DOHH2 (cell line): ENCODE results near the gene CTRB1.

Experiments
- H3F3A ChIP-seq: fragments of 200-600 bp; sonication (generic), shearing (Covaris generic); 2 replicates; pipeline ENCODE4 v1.6.0; 2016; ENCODE audit warnings: antibody characterized with exemption, mild to moderate bottlenecking; ENCODE audit not compliant: control insufficient read depth, insufficient read depth
- H3K27ac ChIP-seq: fragments of 200-600 bp; sonication (generic); 2 replicates; pipeline ENCODE4 v1.5.1; 2014; ENCODE audit warnings: low read depth, mild to moderate bottlenecking, low read length, moderate library complexity
- H3K27me3 ChIP-seq: fragments of 200-600 bp; sonication (generic); 2 replicates; pipeline ENCODE4 v1.6.1; 2014; ENCODE audit warnings: mild to moderate bottlenecking, low read length, mixed read lengths; ENCODE audit not compliant: control insufficient read depth
- H3K36me3 ChIP-seq: fragments of 200-600 bp; sonication (generic); 2 replicates; pipeline ENCODE4 v1.6.1; 2014; ENCODE audit warnings: mild to moderate bottlenecking, low read length, moderate library complexity, mixed read lengths; ENCODE audit not compliant: control insufficient read depth
- H3K4me1 ChIP-seq: fragments of 200-600 bp; sonication (generic); 2 replicates; pipeline ENCODE4 v1.6.1; 2014; ENCODE audit warnings: mild to moderate bottlenecking, low read length, mixed read lengths; ENCODE audit not compliant: control insufficient read depth
- H3K4me2 ChIP-seq: fragments of 200-600 bp; sonication (generic); 2 replicates; pipeline ENCODE4 v1.6.0; 2014; ENCODE audit warnings: mild to moderate bottlenecking, low read length, moderate library complexity
- H3K4me3 ChIP-seq: fragments of 200-600 bp; sonication (generic); 2 replicates; pipeline ENCODE4 v1.5.1; 2014; ENCODE audit warnings: mild to moderate bottlenecking, low read length, mixed read lengths
- H3K79me2 ChIP-seq: fragments of 200-600 bp; sonication (generic); 2 replicates; pipeline ENCODE4 v1.6.1; 2014; ENCODE audit warnings: mild to moderate bottlenecking, low read length, mixed read lengths; ENCODE audit not compliant: control insufficient read depth
- H3K9me2 ChIP-seq: fragments of 200-600 bp; sonication (generic); replicated peaks from 2 replicates; pipeline ENCODE4 v1.6.1; 2014; ENCODE audit warnings: mild to moderate bottlenecking, low read length, mixed read lengths; ENCODE audit not compliant: control insufficient read depth
- H3K9me3 ChIP-seq: fragments of 200-600 bp; sonication (generic); 2 replicates; pipeline ENCODE4 v1.6.1; 2014; ENCODE audit warnings: antibody characterized with exemption, low read length, mixed read lengths; ENCODE audit not compliant: control insufficient read depth, insufficient read depth
- H4K20me1 ChIP-seq: fragments of 200-600 bp; sonication (generic); 2 replicates; pipeline ENCODE4 v1.6.0; 2014; ENCODE audit warnings: low read depth, mild to moderate bottlenecking, antibody characterized with exemption, low read length, moderate library complexity; ENCODE audit not compliant: control insufficient read depth, insufficient read depth
- EZH2phosphoT487 ChIP-seq: fragments of 200-600 bp; sonication (generic); IDR thresholded peaks from 2 replicates; pipeline ENCODE4 v1.6.1; 2017; ENCODE audit warnings: borderline replicate concordance, mild to moderate bottlenecking, antibody characterized with exemption, low read length, moderate library complexity, mixed read lengths
- TF ChIP-seq, protein P1 (sequence below): fragments of 200-600 bp; sonication (generic); IDR thresholded peaks from one replicate; pipeline ENCODE4 v1.5.1; 2014; ENCODE audit warnings: antibody characterized with exemption, mild to moderate bottlenecking, low read depth, low read length; ENCODE audit not compliant: poor library complexity, severe bottlenecking

CTRB1 gene

DNA sequence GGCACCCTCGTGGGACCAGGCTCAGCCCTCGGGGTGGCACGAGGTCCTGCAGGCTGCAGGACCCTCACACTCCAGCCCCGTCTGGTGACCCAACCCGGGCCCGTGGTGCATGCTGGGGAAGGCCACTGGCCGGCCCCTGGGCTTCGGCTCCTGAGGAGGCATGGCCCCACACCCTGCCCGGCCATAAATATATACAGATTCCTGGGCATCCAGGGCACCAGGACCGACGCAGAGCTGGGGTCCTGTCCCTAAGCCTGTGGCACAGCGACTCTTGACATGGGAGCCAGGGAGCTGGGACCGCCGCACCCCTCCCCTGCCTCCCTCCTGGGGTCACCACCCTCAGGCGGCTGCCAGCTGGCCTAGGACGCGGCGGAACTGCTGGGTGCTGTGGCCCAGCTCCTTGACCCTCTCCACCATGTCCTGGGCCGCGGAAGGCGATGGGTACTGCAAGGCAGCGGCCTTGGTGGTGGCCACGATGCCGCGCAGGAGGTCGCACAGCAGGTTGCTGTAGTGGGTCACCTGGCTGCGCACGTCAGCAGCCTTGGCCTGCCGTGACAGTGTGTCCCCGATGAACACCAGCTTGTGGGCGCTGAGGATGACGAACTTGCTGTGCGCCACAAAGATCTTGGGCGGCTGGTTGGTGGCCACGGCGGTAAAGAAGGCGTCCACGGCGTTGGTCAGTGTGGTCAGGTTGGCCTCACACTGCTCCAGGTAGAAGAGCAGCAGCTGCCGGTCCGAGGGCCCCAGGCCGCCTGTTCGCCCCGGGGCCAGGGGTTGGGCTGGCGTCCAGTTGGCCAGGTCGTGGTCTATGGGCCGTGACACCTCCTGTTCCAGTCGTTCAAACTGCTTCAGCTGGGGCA, 10.6 kb downstream of the CTRB1 start:
- Histone ChIP-seq H4K20me1 (no peaks in the 10 kb centered on the region), H3K4me2 (no peak overlapping the region), H3K27ac (no peak overlapping the region), H3K4me1 (peaks cover 4% of the 10 kb centered on the region; the same call in 1 of the 2 replicates), H3K27me3 (no peaks in the 10 kb centered on the region), H3K36me3 (no peaks in the 10 kb centered on the region), H3K4me3 (no peak overlapping the region), H3F3A (no peaks in the 10 kb centered on the region), H3K9me3 (no peaks in the 10 kb centered on the region), H3K9me2 (no peaks in the 10 kb centered on the region), H3K79me2 (no peaks in the 10 kb centered on the region)
- no peak for TF ChIP-seq EZH2phosphoT487
- TF ChIP-seq, protein P1, sequence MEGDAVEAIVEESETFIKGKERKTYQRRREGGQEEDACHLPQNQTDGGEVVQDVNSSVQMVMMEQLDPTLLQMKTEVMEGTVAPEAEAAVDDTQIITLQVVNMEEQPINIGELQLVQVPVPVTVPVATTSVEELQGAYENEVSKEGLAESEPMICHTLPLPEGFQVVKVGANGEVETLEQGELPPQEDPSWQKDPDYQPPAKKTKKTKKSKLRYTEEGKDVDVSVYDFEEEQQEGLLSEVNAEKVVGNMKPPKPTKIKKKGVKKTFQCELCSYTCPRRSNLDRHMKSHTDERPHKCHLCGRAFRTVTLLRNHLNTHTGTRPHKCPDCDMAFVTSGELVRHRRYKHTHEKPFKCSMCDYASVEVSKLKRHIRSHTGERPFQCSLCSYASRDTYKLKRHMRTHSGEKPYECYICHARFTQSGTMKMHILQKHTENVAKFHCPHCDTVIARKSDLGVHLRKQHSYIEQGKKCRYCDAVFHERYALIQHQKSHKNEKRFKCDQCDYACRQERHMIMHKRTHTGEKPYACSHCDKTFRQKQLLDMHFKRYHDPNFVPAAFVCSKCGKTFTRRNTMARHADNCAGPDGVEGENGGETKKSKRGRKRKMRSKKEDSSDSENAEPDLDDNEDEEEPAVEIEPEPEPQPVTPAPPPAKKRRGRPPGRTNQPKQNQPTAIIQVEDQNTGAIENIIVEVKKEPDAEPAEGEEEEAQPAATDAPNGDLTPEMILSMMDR, result no peak

- H3K27ac ChIP-seq, result no peak overlapping the region
- H4K20me1 ChIP-seq, result no peaks in the 10 kb centered on the region
- no peaks in the 10 kb centered on the region for H3K79me2 ChIP-seq
- H3K36me3 ChIP-seq, result no peaks in the 10 kb centered on the region
- no peaks in the 10 kb centered on the region for H3K9me3 ChIP-seq
- no peaks in the 10 kb centered on the region for H3F3A ChIP-seq
- H3K4me3 ChIP-seq, result no peak overlapping the region
- H3K4me1 ChIP-seq, result peaks cover 4% of the 10 kb centered on the region; the same call in 1 of the 2 replicates
- H3K4me2 ChIP-seq, result no peak overlapping the region
- TF ChIP-seq, protein P1, result no peak
- no peak for TF ChIP-seq EZH2phosphoT487
- no peaks in the 10 kb centered on the region for H3K9me2 ChIP-seq
- H3K27me3 ChIP-seq, result no peaks in the 10 kb centered on the region
These were observed 11.8 kb downstream of the CTRB1 start for GRCh38 chr16:75230471-75231110.

- Histone ChIP-seq H4K20me1 (no peaks in the 10 kb centered on the region), H3K79me2 (no peaks in the 10 kb centered on the region), H3K36me3 (no peaks in the 10 kb centered on the region)
These were observed 12.8 kb downstream of the CTRB1 start for GRCh38 chr16:75231570-75231969.

More at GRCh38 chr16:75231570-75231969, 12.8 kb downstream of the CTRB1 start:
- no peak overlapping the region for H3K4me2 ChIP-seq
- H3K4me3 ChIP-seq, result no peak overlapping the region
- no peak for TF ChIP-seq EZH2phosphoT487
- TF ChIP-seq, protein P1, result no peak
- H3F3A ChIP-seq, result no peaks in the 10 kb centered on the region
- no peaks in the 10 kb centered on the region for H3K27me3 ChIP-seq
- H3K9me3 ChIP-seq, result no peaks in the 10 kb centered on the region
- H3K4me1 ChIP-seq, result peaks cover 4% of the 10 kb centered on the region; the same call in 1 of the 2 replicates
- no peak overlapping the region for H3K27ac ChIP-seq
- no peaks in the 10 kb centered on the region for H3K9me2 ChIP-seq
